ENCODE data around the gene FGFBP3.

DNA sequence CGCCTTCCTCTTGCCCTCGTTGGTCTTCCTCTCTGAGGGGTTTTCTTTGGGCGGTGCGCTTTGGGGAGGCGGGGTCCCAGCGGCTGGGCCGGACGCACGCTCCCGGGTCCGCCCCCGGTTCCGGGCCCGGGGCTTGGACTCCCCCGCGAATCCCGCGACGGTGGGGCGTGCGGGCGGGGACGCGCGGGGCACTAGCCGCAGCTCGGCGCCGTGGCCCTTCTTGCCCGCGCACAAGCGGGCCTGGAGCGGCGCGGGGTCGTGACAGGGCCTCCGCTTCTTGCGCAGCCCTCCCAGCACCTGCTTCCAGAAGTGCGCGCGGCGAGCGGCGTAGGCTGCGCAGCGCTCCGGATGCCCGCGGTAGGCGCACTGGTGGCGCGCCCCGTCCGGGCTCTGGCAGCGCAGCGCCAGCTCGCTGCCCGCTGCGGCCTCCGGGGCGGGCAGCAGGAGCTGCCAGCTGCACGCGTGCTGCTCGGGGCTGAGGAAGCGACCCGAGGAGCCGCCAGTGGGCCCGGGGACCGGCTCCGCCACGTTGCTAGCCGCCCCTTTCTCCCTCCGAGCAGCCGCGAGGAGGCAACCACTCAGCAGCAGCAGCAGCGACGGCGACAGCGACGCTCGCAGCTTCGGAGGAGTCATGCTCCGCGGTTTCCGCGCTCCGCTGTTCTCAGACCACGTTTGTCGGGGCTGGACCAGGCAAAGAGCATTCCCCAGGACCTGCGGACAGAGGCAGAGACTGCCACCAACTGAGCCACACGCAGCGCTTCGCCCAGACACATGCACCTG is 759 bp downstream of the FGFBP3 start:
- TF ChIP-seq, protein P1, sequence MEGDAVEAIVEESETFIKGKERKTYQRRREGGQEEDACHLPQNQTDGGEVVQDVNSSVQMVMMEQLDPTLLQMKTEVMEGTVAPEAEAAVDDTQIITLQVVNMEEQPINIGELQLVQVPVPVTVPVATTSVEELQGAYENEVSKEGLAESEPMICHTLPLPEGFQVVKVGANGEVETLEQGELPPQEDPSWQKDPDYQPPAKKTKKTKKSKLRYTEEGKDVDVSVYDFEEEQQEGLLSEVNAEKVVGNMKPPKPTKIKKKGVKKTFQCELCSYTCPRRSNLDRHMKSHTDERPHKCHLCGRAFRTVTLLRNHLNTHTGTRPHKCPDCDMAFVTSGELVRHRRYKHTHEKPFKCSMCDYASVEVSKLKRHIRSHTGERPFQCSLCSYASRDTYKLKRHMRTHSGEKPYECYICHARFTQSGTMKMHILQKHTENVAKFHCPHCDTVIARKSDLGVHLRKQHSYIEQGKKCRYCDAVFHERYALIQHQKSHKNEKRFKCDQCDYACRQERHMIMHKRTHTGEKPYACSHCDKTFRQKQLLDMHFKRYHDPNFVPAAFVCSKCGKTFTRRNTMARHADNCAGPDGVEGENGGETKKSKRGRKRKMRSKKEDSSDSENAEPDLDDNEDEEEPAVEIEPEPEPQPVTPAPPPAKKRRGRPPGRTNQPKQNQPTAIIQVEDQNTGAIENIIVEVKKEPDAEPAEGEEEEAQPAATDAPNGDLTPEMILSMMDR (IDR thresholded peaks at IDR 0.05), result peak; percentile 27 to 54 (median 43)
- peak; percentile 54 for TF ChIP-seq POLR2A (IDR thresholded peaks at IDR 0.05)
